B cell (primary cell): ENCODE data around the gene OR6A2. TPM values are rescaled to one million over a fixed set of nuclear protein-coding genes. Genes with fewer than 3 reads are reported as not detected.

Experiments used
- ATAC-seq: fragments of 200-7000 bp; cut with Tn5 transposase; one replicate; pipeline ENCODE4 v1.10.0; 2021; ENCODE audit warnings: low read depth, mild to moderate bottlenecking, moderate number of reproducible peaks, moderate library complexity
- CTCF ChIA-PET: fragments of 350-600 bp; sonication (Branson Sonifier 250); formaldehyde crosslinking; loops from one replicate; lab custom pipeline; 2021; ENCODE audit warnings: antibody characterized with exemption, inconsistent platforms; lab: Charles Lee
- POLR2A ChIA-PET: fragments of 350-600 bp; sonication (Branson Sonifier 250); formaldehyde crosslinking; loops from one replicate; lab custom pipeline; 2021; ENCODE audit warnings: antibody characterized with exemption; lab: Charles Lee
- DNase-seq: peaks from one replicate; pipeline ENCODE4 v3.0.0; 2013
- H2AFZ ChIP-seq: 2 replicates; pipeline ENCODE4 v1.6.1; 2012; ENCODE audit warnings: mild to moderate bottlenecking, low read depth, low read length; ENCODE audit not compliant: insufficient read depth, poor library complexity, severe bottlenecking
- H3K27ac ChIP-seq, 2 donors: 1 replicate in 1 of 2; 2 replicates in 1 of 2; pipeline ENCODE4 v1.5.1; 2012 to 2013; ENCODE audit warnings: low read length in 2 of 2, mild to moderate bottlenecking in 2 of 2, moderate library complexity in 1 of 2
- H3K27me3 ChIP-seq, 4 experiments: fragments of 200-600 bp in 1 of 4; sonication (generic) in 1 of 4; replicated peaks in 1 of 4; 1 replicate in 2 of 4; 2 replicates in 2 of 4; pipeline versions ENCODE4 v1.6.1 to v1.7.0; 2013 to 2016; ENCODE audit warnings: low read length in 3 of 4, mild to moderate bottlenecking in 2 of 4, mixed read lengths in 1 of 4, moderate library complexity in 1 of 4; ENCODE audit not compliant: insufficient read depth in 4 of 4, control insufficient read depth in 3 of 4; ENCODE audit errors: control extremely low read depth in 1 of 4
- H3K36me3 ChIP-seq, 2 experiments: replicated peaks in 1 of 2; 1 replicate in 1 of 2; 2 replicates in 1 of 2; pipeline versions ENCODE4 v1.6.1 to v1.7.1; 2013; ENCODE audit warnings: low read length in 1 of 2; ENCODE audit not compliant: insufficient read depth in 2 of 2, control insufficient read depth in 1 of 2; ENCODE audit errors: control extremely low read depth in 1 of 2, extremely low read depth in 1 of 2
- H3K4me1 ChIP-seq, 2 donors: fragments of 200-600 bp in 1 of 2; sonication (generic) in 1 of 2; 1 replicate in 1 of 2; 2 replicates in 1 of 2; pipeline versions ENCODE4 v1.5.1 to v1.6.1; 2013 to 2017; ENCODE audit warnings: low read length in 2 of 2; ENCODE audit not compliant: control insufficient read depth in 2 of 2, insufficient read depth in 2 of 2
- H3K4me2 ChIP-seq: replicated peaks from 2 replicates; pipeline ENCODE3; 2012; ENCODE audit warnings: mild to moderate bottlenecking, low read depth, low read length; ENCODE audit not compliant: poor library complexity, severe bottlenecking
- H3K4me3 ChIP-seq, 5 experiments: fragments of 200-600 bp in 1 of 5; sonication (generic) in 1 of 5; 1 replicate in 3 of 5; 2 replicates in 2 of 5; pipeline versions ENCODE4 v1.5.1 to v1.7.0; 2011 to 2016; ENCODE audit warnings: low read length in 4 of 5, mild to moderate bottlenecking in 4 of 5, low read depth in 2 of 5, control low read depth in 1 of 5, moderate library complexity in 1 of 5; ENCODE audit not compliant: insufficient read depth in 1 of 5; ENCODE audit errors: control extremely low read depth in 1 of 5, extremely low read depth in 1 of 5
- H3K79me2 ChIP-seq: fragments of 200-600 bp; sonication (generic); one replicate; pipeline ENCODE4 v1.6.0; 2016; ENCODE audit warnings: low read length; ENCODE audit not compliant: control insufficient read depth, insufficient read depth
- H3K9ac ChIP-seq: fragments of 200-600 bp; sonication (generic); 2 replicates; pipeline ENCODE4 v1.6.1; 2017; ENCODE audit warnings: mild to moderate bottlenecking, low read length, moderate library complexity
- H3K9me3 ChIP-seq, 3 donors: one replicate each; pipeline versions ENCODE4 v1.6.1 to v1.7.1; 2013; ENCODE audit warnings: low read length in 2 of 3; ENCODE audit not compliant: control insufficient read depth in 2 of 3, insufficient read depth in 1 of 3; ENCODE audit errors: control extremely low read depth in 1 of 3
- H4K20me1 ChIP-seq: 2 replicates; pipeline ENCODE4 v1.6.0; 2012; ENCODE audit warnings: mild to moderate bottlenecking, low read length; ENCODE audit not compliant: insufficient read depth, control insufficient read depth, poor library complexity, severe bottlenecking
- H3K27ac Mint-ChIP-seq: one replicate; pipeline ENCODE4 v1.8.0; 2021; ENCODE audit warnings: mixed read lengths
- H3K27me3 Mint-ChIP-seq: one replicate; pipeline ENCODE4 v1.8.0; 2021; ENCODE audit warnings: mixed read lengths
- H3K4me1 Mint-ChIP-seq: one replicate; pipeline ENCODE4 v1.8.0; 2021; ENCODE audit warnings: mixed read lengths
- H3K4me3 Mint-ChIP-seq: one replicate; pipeline ENCODE4 v1.8.0; 2021; ENCODE audit warnings: mixed read lengths
- H3K9me3 Mint-ChIP-seq: one replicate; pipeline ENCODE4 v1.8.0; 2022; ENCODE audit warnings: mixed read lengths; ENCODE audit not compliant: insufficient read depth
- EZH2 ChIP-seq: IDR thresholded peaks from 2 replicates; pipeline ENCODE4 v1.6.1; 2012; ENCODE audit warnings: borderline replicate concordance, low read depth, mild to moderate bottlenecking, moderate library complexity, low read length; ENCODE audit not compliant: insufficient read depth, poor library complexity, severe bottlenecking
- WGBS: methylation state at CpG from one replicate; pipeline ENCODE4 v1.1.5; 2013; ENCODE audit warnings: missing lambda C conversion rate; ENCODE audit not compliant: insufficient coverage; 5-methylcytosine and 5-hydroxymethylcytosine counted together
- intact Hi-C: fragments of 100-400 bp; cut with micrococcal nuclease; formaldehyde crosslinking; loops from one replicate; pipeline ENCODE4 v1.10.0; 2022
- polyA plus RNA-seq: library from polyadenylated mRNA; depleted of rRNA; stranded (reverse); fragments of >200 nt; gene quantifications from 2 replicates; pipeline ENCODE4 v1.2.3, GENCODE V29; 2012
- total RNA-seq, 2 donors: library from RNA; stranded (reverse); fragments of 120-200 nt in 1 of 2; gene quantifications; 1 replicate in 1 of 2; 2 replicates in 1 of 2; pipeline versions ENCODE4 v1.2.3 to v1.2.4, GENCODE V29; 2013 to 2022
- TF ChIP-seq, protein P1 (sequence below): fragments of 200-600 bp; IDR thresholded peaks from one replicate; pipeline ENCODE4 v1.8.0; 2022; ENCODE audit warnings: antibody characterized with exemption, mild to moderate bottlenecking

The OR6A2 gene
- total and polyA plus RNA-seq, 2 donors (not counting 1 experiment from before 2014, with no cell fraction given), result 0.12 TPM; not detected in 1

DNA sequence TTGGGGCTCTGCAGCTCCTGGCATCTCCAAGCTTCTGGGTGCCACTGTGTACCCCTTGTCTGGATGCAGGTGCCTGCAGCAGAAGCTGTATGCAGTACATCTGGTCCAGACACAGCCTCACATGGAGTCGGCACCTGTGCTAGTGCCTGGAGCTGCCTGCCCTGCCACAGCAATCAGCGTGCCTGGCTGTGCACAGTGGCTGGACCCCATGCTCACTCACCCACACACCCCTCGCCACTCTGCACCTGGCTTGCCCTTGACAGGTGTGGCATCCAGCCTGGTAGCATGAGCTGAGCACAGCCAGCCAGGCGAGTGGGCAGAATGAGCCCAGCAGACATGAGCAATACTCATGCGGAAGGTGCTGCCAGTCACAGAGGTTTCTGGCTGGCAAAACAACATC lies 19.5 kb upstream of the OR6A2 start:
- no peaks in the 10 kb centered on the region for H3K27me3 ChIP-seq
- POLR2A ChIA-PET, result interaction anchor here (0.6 kb wide), 1 partner anchor 1223 kb away, joined by 3 read pairs; no protein-coding TSS in a partner anchor
- no peaks in the 10 kb centered on the region for H3K4me1 Mint-ChIP-seq

GRCh38 chr11:6817694-6818093 lies 18.2 kb upstream of the OR6A2 start:
- H3K27ac ChIP-seq, result no peak overlapping the region
- H3K27me3 ChIP-seq, result peaks cover 0 to 7% (median 3%) of the 10 kb centered on the region in 4 experiments
- H3K9ac ChIP-seq, result no peak overlapping the region
- ATAC-seq, result no peak
- H3K4me3 Mint-ChIP-seq, result no peak overlapping the region
- no peaks in the 10 kb centered on the region for H3K4me1 Mint-ChIP-seq
- no peak overlapping the region for H2AFZ ChIP-seq
- H3K4me1 ChIP-seq, result no peaks in the 10 kb centered on the region
- H3K9me3 ChIP-seq, result peaks cover 0 to 14% (median 0%) of the 10 kb centered on the region in 3 donors
- H3K9me3 Mint-ChIP-seq, result peaks cover 2% of the 10 kb centered on the region
- H3K27ac Mint-ChIP-seq, result no peak overlapping the region
- no peaks in the 10 kb centered on the region for H3K36me3 ChIP-seq
- POLR2A ChIA-PET, result no interaction called here
- CTCF ChIA-PET, result no interaction called here
- intact Hi-C loops, result no loop called here
- TF ChIP-seq, protein P1, sequence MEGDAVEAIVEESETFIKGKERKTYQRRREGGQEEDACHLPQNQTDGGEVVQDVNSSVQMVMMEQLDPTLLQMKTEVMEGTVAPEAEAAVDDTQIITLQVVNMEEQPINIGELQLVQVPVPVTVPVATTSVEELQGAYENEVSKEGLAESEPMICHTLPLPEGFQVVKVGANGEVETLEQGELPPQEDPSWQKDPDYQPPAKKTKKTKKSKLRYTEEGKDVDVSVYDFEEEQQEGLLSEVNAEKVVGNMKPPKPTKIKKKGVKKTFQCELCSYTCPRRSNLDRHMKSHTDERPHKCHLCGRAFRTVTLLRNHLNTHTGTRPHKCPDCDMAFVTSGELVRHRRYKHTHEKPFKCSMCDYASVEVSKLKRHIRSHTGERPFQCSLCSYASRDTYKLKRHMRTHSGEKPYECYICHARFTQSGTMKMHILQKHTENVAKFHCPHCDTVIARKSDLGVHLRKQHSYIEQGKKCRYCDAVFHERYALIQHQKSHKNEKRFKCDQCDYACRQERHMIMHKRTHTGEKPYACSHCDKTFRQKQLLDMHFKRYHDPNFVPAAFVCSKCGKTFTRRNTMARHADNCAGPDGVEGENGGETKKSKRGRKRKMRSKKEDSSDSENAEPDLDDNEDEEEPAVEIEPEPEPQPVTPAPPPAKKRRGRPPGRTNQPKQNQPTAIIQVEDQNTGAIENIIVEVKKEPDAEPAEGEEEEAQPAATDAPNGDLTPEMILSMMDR, result no peak
- no peak for TF ChIP-seq EZH2
- H4K20me1 ChIP-seq, result no peaks in the 10 kb centered on the region
- H3K27me3 Mint-ChIP-seq, result peaks cover 10% of the 10 kb centered on the region
- H3K79me2 ChIP-seq, result no peaks in the 10 kb centered on the region
- no peak overlapping the region for H3K4me2 ChIP-seq
- no peak overlapping the region for H3K4me3 ChIP-seq
- no peak for DNase-seq
- 100% methylated on average over 1 of the region's 1 CpG for WGBS

More for the DNA sequence above, 19.5 kb upstream of the OR6A2 start:
- Mint-ChIP-seq H3K27ac (no peak overlapping the region), H3K4me3 (no peak overlapping the region), H3K27me3 (peaks cover 5% of the 10 kb centered on the region), H3K9me3 (peaks cover 2% of the 10 kb centered on the region)
- H3K4me2 ChIP-seq, result no peak overlapping the region
- CTCF ChIA-PET, result interaction anchor here (1.7 kb wide), 1 partner anchor 8 kb away, joined by 5 read pairs; no protein-coding TSS in a partner anchor
- no peaks in the 10 kb centered on the region for H3K36me3 ChIP-seq
- no peak overlapping the region for H3K27ac ChIP-seq
- no peaks in the 10 kb centered on the region for H4K20me1 ChIP-seq
- ATAC-seq, result no peak
- TF ChIP-seq, protein P1, result no peak
- no peak for TF ChIP-seq EZH2
- no peak overlapping the region for H3K9ac ChIP-seq
- no peak for DNase-seq
- no peak overlapping the region for H3K4me3 ChIP-seq
- H3K4me1 ChIP-seq, result no peaks in the 10 kb centered on the region
- WGBS, result 88% methylated on average over 4 of the region's 5 CpGs
- intact Hi-C loops, result no loop called here
- no peak overlapping the region for H2AFZ ChIP-seq
- H3K79me2 ChIP-seq, result no peaks in the 10 kb centered on the region
- H3K9me3 ChIP-seq, result peaks cover 0 to 14% (median 0%) of the 10 kb centered on the region in 3 donors
